ENCODE data around the gene ZNF804B.

ZNF804B gene

GRCh38 chr7:89017695-89018094, 258.2 kb downstream of the ZNF804B start:
- H2AFZ ChIP-seq (ENCODE audit: low read length): no peak overlapping the region
- H3K27me3 ChIP-seq (ENCODE audit: insufficient read depth, low read length, poor library complexity, severe bottlenecking): no peaks in the 10 kb centered on the region
- no peaks in the 10 kb centered on the region for H4K20me1 ChIP-seq (ENCODE audit: insufficient read depth, low read length, poor library complexity, severe bottlenecking)
- H3K9me3 ChIP-seq (ENCODE audit: insufficient read depth, low read depth, low read length): no peaks in the 10 kb centered on the region
- no peaks in the 10 kb centered on the region for H3F3A ChIP-seq (ENCODE audit: low read depth)
- no peak for TF ChIP-seq EZH2phosphoT487 (IDR thresholded peaks at IDR 0.05; ENCODE audit: borderline replicate concordance)
- no peak for TF ChIP-seq CTCF (conservative IDR thresholded peaks at IDR 0.05; ENCODE audit: low read length)
- no peaks in the 10 kb centered on the region for H3K36me3 ChIP-seq (ENCODE audit: insufficient read depth, low read length)
- no peaks in the 10 kb centered on the region for H3K4me1 ChIP-seq (ENCODE audit: insufficient read depth, low read length, poor library complexity, severe bottlenecking)
- no peak overlapping the region for H3K4me3 ChIP-seq (ENCODE audit: low read length, poor library complexity, severe bottlenecking)
- no peak overlapping the region for H3K9ac ChIP-seq (ENCODE audit: low read depth, low read length, poor library complexity, severe bottlenecking)
- no peaks in the 10 kb centered on the region for H3K9me2 ChIP-seq (replicated peaks; ENCODE audit: low read depth, low read length)
- no peak overlapping the region for H3K4me2 ChIP-seq (ENCODE audit: low read depth, low read length, poor library complexity, severe bottlenecking)
- H3K79me2 ChIP-seq (ENCODE audit: insufficient read depth, low read length): no peaks in the 10 kb centered on the region

GRCh38 chr7:89021741-89022140, 262.2 kb downstream of the ZNF804B start:
- no peaks in the 10 kb centered on the region for H3K36me3 ChIP-seq (ENCODE audit: insufficient read depth, low read length)
- no peaks in the 10 kb centered on the region for H3K4me1 ChIP-seq (ENCODE audit: insufficient read depth, low read length, poor library complexity, severe bottlenecking)
- no peaks in the 10 kb centered on the region for H3K9me2 ChIP-seq (replicated peaks; ENCODE audit: low read depth, low read length)
- H3K9ac ChIP-seq (ENCODE audit: low read depth, low read length, poor library complexity, severe bottlenecking): no peak overlapping the region
- no peak overlapping the region for H3K4me2 ChIP-seq (ENCODE audit: low read depth, low read length, poor library complexity, severe bottlenecking)
- no peaks in the 10 kb centered on the region for H3K79me2 ChIP-seq (ENCODE audit: insufficient read depth, low read length)
- H4K20me1 ChIP-seq (ENCODE audit: insufficient read depth, low read length, poor library complexity, severe bottlenecking): no peaks in the 10 kb centered on the region
- no peaks in the 10 kb centered on the region for H3F3A ChIP-seq (ENCODE audit: low read depth)
- no peak overlapping the region for H2AFZ ChIP-seq (ENCODE audit: low read length)
- H3K27me3 ChIP-seq (ENCODE audit: insufficient read depth, low read length, poor library complexity, severe bottlenecking): no peaks in the 10 kb centered on the region
- H3K9me3 ChIP-seq (ENCODE audit: insufficient read depth, low read depth, low read length): no peaks in the 10 kb centered on the region
- TF ChIP-seq EZH2phosphoT487 (IDR thresholded peaks at IDR 0.05; ENCODE audit: borderline replicate concordance): no peak
- no peak for TF ChIP-seq CTCF (conservative IDR thresholded peaks at IDR 0.05; ENCODE audit: low read length)
- no peak overlapping the region for H3K4me3 ChIP-seq (ENCODE audit: low read length, poor library complexity, severe bottlenecking)

GRCh38 chr7:89023206-89023605, 263.7 kb downstream of the ZNF804B start:
- Histone ChIP-seq H3K9me3 (ENCODE audit: insufficient read depth, low read depth, low read length) (no peaks in the 10 kb centered on the region), H3K36me3 (ENCODE audit: insufficient read depth, low read length) (no peaks in the 10 kb centered on the region), H3K27me3 (ENCODE audit: insufficient read depth, low read length, poor library complexity, severe bottlenecking) (no peaks in the 10 kb centered on the region), H2AFZ (ENCODE audit: low read length) (no peak overlapping the region), H3K9me2 (replicated peaks; ENCODE audit: low read depth, low read length) (no peaks in the 10 kb centered on the region), H3K79me2 (ENCODE audit: insufficient read depth, low read length) (no peaks in the 10 kb centered on the region), H3K9ac (ENCODE audit: low read depth, low read length, poor library complexity, severe bottlenecking) (no peak overlapping the region), H3K4me2 (ENCODE audit: low read depth, low read length, poor library complexity, severe bottlenecking) (no peak overlapping the region), H3K4me1 (ENCODE audit: insufficient read depth, low read length, poor library complexity, severe bottlenecking) (no peaks in the 10 kb centered on the region), H4K20me1 (ENCODE audit: insufficient read depth, low read length, poor library complexity, severe bottlenecking) (no peaks in the 10 kb centered on the region), H3F3A (ENCODE audit: low read depth) (no peaks in the 10 kb centered on the region), H3K4me3 (ENCODE audit: low read length, poor library complexity, severe bottlenecking) (no peak overlapping the region)
- TF ChIP-seq CTCF (conservative IDR thresholded peaks at IDR 0.05; ENCODE audit: low read length) (no peak), EZH2phosphoT487 (IDR thresholded peaks at IDR 0.05; ENCODE audit: borderline replicate concordance) (no peak)

Data from Loucy (cell line).